K562 (cell line): ENCODE data around the gene SUPT3H. TPM values are rescaled to one million over a fixed set of nuclear protein-coding genes. Genes with fewer than 3 reads are reported as not detected.

ENCODE experiments used
- ATAC-seq: fragments of 200-7000 bp; cut with Tn5 transposase; 3 replicates; pipeline ENCODE4 v1.9.1; 2020; ENCODE audit warnings: moderate library complexity
- BruUV-seq: library from RNA; stranded (reverse); fragments of 400-500 nt; replicated peaks from 2 replicates; lab custom pipeline; 2021; lab: Mats Ljungman, UMichigan
- CTCF ChIA-PET: fragments of 300-600 bp; formaldehyde crosslinking; extraction: SDS; loops from one replicate; lab custom pipeline; 2021; ENCODE audit warnings: low intra/inter-chr PET ratio; lab: Yijun Ruan, JAX
- POLR2A ChIA-PET: fragments of 300-600, 350-650 bp; sonication (Branson Sonifier 250); formaldehyde crosslinking; extraction: SDS; loops from one replicate; lab custom pipeline; 2021; ENCODE audit warnings: antibody characterized with exemption, inconsistent platforms; lab: Yijun Ruan, JAX
- DNase-seq, 4 experiments: peaks; one replicate each; pipeline versions ENCODE4 v3.0.0 to v3.0.0-alpha.2; 2011 to 2018; ENCODE audit warnings: low spot score in 3 of 4, mixed read lengths in 3 of 4; ENCODE audit errors: extremely low read depth in 1 of 4
- FAIRE-seq: peaks from 2 replicates; lab custom pipeline; 2011; peaks lifted over from hg19 to GRCh38; lab: Jason Lieb, UNC
- H2AFZ ChIP-seq: 2 replicates; pipeline ENCODE4 v1.6.0; 2011; ENCODE audit warnings: low read depth, low read length, control low read depth, inconsistent platforms
- H3K27ac ChIP-seq: fragments of 200-600 bp; 3 replicates; pipeline ENCODE4 v1.8.0; 2011; ENCODE audit warnings: low read depth, mild to moderate bottlenecking, control low read depth, inconsistent platforms, low read length, moderate library complexity, mixed read lengths; ENCODE audit errors: extremely low read depth
- H3K27me3 ChIP-seq, 2 experiments: fragments of 300-600 bp in 1 of 2; 2 replicates in 1 of 2; 3 replicates in 1 of 2; pipeline versions ENCODE4 v1.6.0 to v1.8.0; 2011; ENCODE audit warnings: inconsistent platforms in 2 of 2, low read length in 2 of 2, mild to moderate bottlenecking in 1 of 2, mixed read lengths in 1 of 2, moderate library complexity in 1 of 2; ENCODE audit not compliant: control insufficient read depth in 2 of 2, insufficient read depth in 2 of 2
- H3K36me3 ChIP-seq: fragments of 300-600 bp; 3 replicates; pipeline ENCODE4 v1.8.0; 2011; ENCODE audit warnings: mild to moderate bottlenecking, low read length, inconsistent platforms; ENCODE audit not compliant: control insufficient read depth, insufficient read depth
- H3K4me1 ChIP-seq, 2 experiments: fragments of 200-600 bp in 1 of 2; replicated peaks in 1 of 2; 2 replicates in 1 of 2; 3 replicates in 1 of 2; pipeline versions ENCODE4 v1.5.1 to v1.8.0; 2011; ENCODE audit warnings: inconsistent platforms in 2 of 2, low read length in 2 of 2, mild to moderate bottlenecking in 1 of 2, mixed read lengths in 1 of 2, moderate library complexity in 1 of 2; ENCODE audit not compliant: control insufficient read depth in 2 of 2, insufficient read depth in 2 of 2
- H3K4me2 ChIP-seq: 2 replicates; pipeline ENCODE4 v1.6.1; 2011; ENCODE audit warnings: low read length, control low read depth, inconsistent platforms, mixed read lengths; ENCODE audit not compliant: insufficient read depth
- H3K4me3 ChIP-seq: fragments of 200-600 bp; sonication (generic), shearing (Covaris generic); 2 replicates; pipeline ENCODE4 v1.5.1; 2016; ENCODE audit warnings: control low read depth, inconsistent platforms
- H3K79me2 ChIP-seq: fragments of 200-600 bp; 3 replicates; pipeline ENCODE4 v1.8.0; 2011; ENCODE audit warnings: low read length, inconsistent platforms; ENCODE audit not compliant: control insufficient read depth, insufficient read depth
- H3K9ac ChIP-seq, 2 experiments: 2 replicates each; pipeline versions ENCODE4 v1.6.0 to v1.6.1; 2011; ENCODE audit warnings: low read depth in 2 of 2, low read length in 2 of 2, control low read depth in 1 of 2, inconsistent platforms in 1 of 2, mild to moderate bottlenecking in 1 of 2, mixed read lengths in 1 of 2; ENCODE audit not compliant: insufficient read depth in 1 of 2
- H3K9me1 ChIP-seq: one replicate; pipeline ENCODE4 v1.6.0; 2011; ENCODE audit warnings: inconsistent platforms, mild to moderate bottlenecking, low read length, moderate library complexity; ENCODE audit not compliant: control insufficient read depth, insufficient read depth
- H3K9me3 ChIP-seq: replicated peaks from 2 replicates; pipeline ENCODE4 v1.5.1; 2011; ENCODE audit warnings: low read depth, low read length, inconsistent platforms; ENCODE audit not compliant: control insufficient read depth, insufficient read depth
- H4K20me1 ChIP-seq: replicated peaks from 2 replicates; pipeline ENCODE4 v1.6.1; 2011; ENCODE audit warnings: low read length, inconsistent platforms, mixed read lengths; ENCODE audit not compliant: control insufficient read depth, insufficient read depth
- CTBP1 ChIP-seq: fragments of 450-650 bp; IDR thresholded peaks from 2 replicates; pipeline ENCODE4 v1.6.1; 2016; ENCODE audit warnings: borderline replicate concordance
- MAFF ChIP-seq: IDR thresholded peaks from 2 replicates; pipeline ENCODE4 v1.6.1; 2012; ENCODE audit warnings: low read length, improper control_type of control experiment
- TCF7 ChIP-seq: sonication (generic); IDR thresholded peaks from 2 replicates; pipeline ENCODE4 v1.6.1; 2016; ENCODE audit warnings: antibody characterized with exemption, borderline replicate concordance
- ZNF384 ChIP-seq: IDR thresholded peaks from 2 replicates; pipeline ENCODE4 v1.6.1; 2012; ENCODE audit warnings: low read depth, low read length, improper control_type of control experiment
- ZNF695 ChIP-seq: fragments of 450-650 bp; formaldehyde crosslinking; IDR thresholded peaks from 2 replicates; pipeline ENCODE4 v1.4.0; 2020; ENCODE audit warnings: mild to moderate bottlenecking, moderate library complexity
- ZNF75A ChIP-seq: fragments of 450-650 bp; formaldehyde crosslinking; IDR thresholded peaks from 2 replicates; pipeline ENCODE4 v1.4.0; 2020; ENCODE audit warnings: mild to moderate bottlenecking
- WGBS: fragments of 100-300 bp; shearing (Covaris generic); methylation state at CpG from one replicate; pipeline ENCODE4 v1.1.6; 2016; ENCODE audit warnings: low coverage, mixed read lengths; ENCODE audit not compliant: insufficient coverage; ENCODE audit errors: missing lambda C conversion rate; 5-methylcytosine and 5-hydroxymethylcytosine counted together
- in situ Hi-C: fragments of 300-500 bp; cut with MboI; formaldehyde crosslinking; loops from 4 replicates; pipeline ENCODE4 v1.15.0; 2018; ENCODE audit warnings: inconsistent platforms, mixed read lengths
- intact Hi-C: fragments of 100-400 bp; cut with micrococcal nuclease; formaldehyde crosslinking; loops from 2 replicates; pipeline ENCODE4 v1.14.2; 2022
- polyA plus RNA-seq, 8 experiments: library from polyadenylated mRNA; depleted of rRNA in 4 of 8; stranded (reverse) in 5 of 8; unstranded in 3 of 8; fragments of >200 nt; fragmentation: Nextera tagmentation in 2 of 8; fragmentation: Illumina TruSeq in 1 of 8; extraction: Ambion mirVana in 2 of 8; extraction: Trizol in 1 of 8; gene quantifications; 2 replicates each; pipeline versions ENCODE4 v1.2.1 to v1.2.3, GENCODE V29; 2011 to 2014; ENCODE audit warnings: inconsistent platforms in 1 of 8, missing spikeins in 1 of 8
- total RNA-seq, 7 experiments: library from RNA; depleted of rRNA in 6 of 7; stranded (reverse); fragments of >200 nt in 6 of 7; fragmentation: Illumina TruSeq in 2 of 7; extraction: Trizol in 2 of 7; gene quantifications; 2 replicates each; pipeline versions ENCODE4 v1.2.1 to v1.2.3, GENCODE V29; 2011 to 2021; ENCODE audit warnings: low replicate concordance in 1 of 7
- TF ChIP-seq, protein P1 (sequence below): fragments of 450-650 bp; formaldehyde crosslinking; IDR thresholded peaks from 2 replicates; pipeline ENCODE4 v1.4.0; 2020; ENCODE audit warnings: mild to moderate bottlenecking, moderate library complexity

The SUPT3H gene
- total and polyA plus RNA-seq, 9 of the 15 experiments (the other 6 are each of a cell fraction or from before 2014, with no cell fraction given), result 7.2 to 16.3 (median 11.9) TPM

DNA sequence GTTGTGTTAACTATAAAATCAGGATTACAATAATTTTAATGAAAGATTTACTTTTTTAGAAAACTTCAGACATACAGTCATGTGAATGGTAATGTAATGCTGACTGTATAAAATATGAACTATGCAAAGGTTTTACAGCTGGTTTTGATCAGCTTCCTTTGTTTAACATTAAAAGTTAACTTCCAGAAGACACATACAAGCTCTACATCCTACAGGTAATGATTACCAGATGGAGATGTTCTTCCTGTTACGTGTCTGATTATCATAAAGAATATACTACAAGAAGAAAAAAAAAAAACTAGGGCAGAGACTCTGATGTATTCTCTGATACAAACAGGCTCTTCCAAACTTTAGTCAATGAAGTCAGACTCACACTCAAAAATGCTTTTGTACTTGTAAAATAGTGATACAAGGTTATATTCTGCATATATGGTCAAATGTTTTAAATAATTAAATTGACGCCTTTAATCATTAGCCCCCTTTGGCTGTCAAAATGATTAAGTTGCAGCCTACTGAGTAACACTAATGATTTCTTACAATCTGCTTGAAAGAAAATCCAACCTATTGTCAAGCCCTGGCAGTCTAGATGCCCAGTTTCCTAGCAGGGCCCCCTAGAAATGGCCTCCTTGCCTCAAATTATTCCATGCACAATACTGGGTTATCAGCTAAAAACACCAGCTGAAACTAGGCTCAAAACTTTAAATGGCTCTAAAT, 301.4 kb downstream of the SUPT3H start:
- CTCF ChIA-PET, result no interaction called here
- in situ Hi-C loops (no loop called here), intact Hi-C loops (no loop called here)
- H2AFZ ChIP-seq, result no peak overlapping the region
- H3K9ac ChIP-seq, result no peak overlapping the region
- WGBS, result 73% methylated on average over 2 of the region's 2 CpGs
- no peak overlapping the region for H3K4me3 ChIP-seq
- no peak overlapping the region for H3K4me2 ChIP-seq
- no peaks in the 10 kb centered on the region for H4K20me1 ChIP-seq
- no peaks in the 10 kb centered on the region for H3K36me3 ChIP-seq
- DNase-seq (no peak), ATAC-seq (no peak), FAIRE-seq (no peak)
- H3K4me1 ChIP-seq, result no peaks in the 10 kb centered on the region
- no peak overlapping the region for H3K27ac ChIP-seq
- no TSS peak for BruUV-seq
- H3K9me1 ChIP-seq, result no peaks in the 10 kb centered on the region
- no peaks in the 10 kb centered on the region for H3K9me3 ChIP-seq
- no peaks in the 10 kb centered on the region for H3K79me2 ChIP-seq
- POLR2A ChIA-PET, result no interaction called here
- no peaks in the 10 kb centered on the region for H3K27me3 ChIP-seq
- TF ChIP-seq ZNF75A (CRISPR knock-in tag) (no peak), MAFF (0 out of 2 replicates have a peak, but pooled peaks have one; percentile 2)
- TF ChIP-seq, all 486 proteins: peak for 1

DNA sequence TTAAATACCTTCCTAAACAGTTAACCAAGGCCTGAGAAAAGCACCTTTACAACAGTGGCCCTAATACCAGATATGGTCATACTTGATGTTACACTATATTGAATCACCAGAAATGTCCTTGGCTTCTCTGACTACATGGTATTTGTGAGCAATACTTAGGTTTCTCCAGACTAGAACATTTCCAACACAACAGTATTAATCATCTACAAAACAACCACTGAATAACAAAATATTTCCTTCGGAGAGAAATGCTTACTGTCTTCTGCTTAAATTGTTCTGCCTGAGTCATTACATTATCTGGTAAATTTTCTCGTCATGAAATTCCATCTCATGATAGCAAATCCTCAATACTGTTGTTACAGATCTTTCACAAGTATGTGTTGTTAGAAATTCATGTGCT, 302.5 kb downstream of the SUPT3H start:
- DNase-seq, result no peak
- Histone ChIP-seq H2AFZ (no peak overlapping the region), H3K4me3 (no peak overlapping the region), H3K4me2 (no peak overlapping the region), H3K79me2 (no peaks in the 10 kb centered on the region), H3K36me3 (no peaks in the 10 kb centered on the region), H4K20me1 (no peaks in the 10 kb centered on the region), H3K4me1 (no peaks in the 10 kb centered on the region), H3K27me3 (no peaks in the 10 kb centered on the region), H3K27ac (no peak overlapping the region), H3K9me1 (no peaks in the 10 kb centered on the region), H3K9me3 (no peaks in the 10 kb centered on the region), H3K9ac (no peak overlapping the region)
- TF ChIP-seq CTBP1 (no peak), TCF7 (no peak), ZNF384 (no peak), ZNF695 (CRISPR knock-in tag) (no peak)
- TF ChIP-seq, protein P1, sequence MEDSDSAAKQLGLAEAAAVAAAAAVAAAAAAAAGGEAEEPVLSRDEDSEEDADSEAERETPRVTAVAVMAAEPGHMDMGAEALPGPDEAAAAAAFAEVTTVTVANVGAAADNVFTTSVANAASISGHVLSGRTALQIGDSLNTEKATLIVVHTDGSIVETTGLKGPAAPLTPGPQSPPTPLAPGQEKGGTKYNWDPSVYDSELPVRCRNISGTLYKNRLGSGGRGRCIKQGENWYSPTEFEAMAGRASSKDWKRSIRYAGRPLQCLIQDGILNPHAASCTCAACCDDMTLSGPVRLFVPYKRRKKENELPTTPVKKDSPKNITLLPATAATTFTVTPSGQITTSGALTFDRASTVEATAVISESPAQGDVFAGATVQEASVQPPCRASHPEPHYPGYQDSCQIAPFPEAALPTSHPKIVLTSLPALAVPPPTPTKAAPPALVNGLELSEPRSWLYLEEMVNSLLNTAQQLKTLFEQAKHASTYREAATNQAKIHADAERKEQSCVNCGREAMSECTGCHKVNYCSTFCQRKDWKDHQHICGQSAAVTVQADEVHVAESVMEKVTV (CRISPR knock-in tag), result no peak
- FAIRE-seq, result no peak
- no peak for ATAC-seq
- in situ Hi-C loops, result no loop called here
- ChIA-PET CTCF (no interaction called here), POLR2A (no interaction called here)
- WGBS, result 18% methylated on average over 2 of the region's 2 CpGs
- no TSS peak for BruUV-seq
- intact Hi-C loops, result no loop called here
